GM12892 (cell line): Measurements from ENCODE around the gene KANSL3.
A peak's percentile ranks its signal among the peaks of the same experiment; 100 is the strongest.

ENCODE experiments used
- POLR2A ChIP-seq: IDR thresholded peaks from 2 replicates; pipeline ENCODE4 v1.6.1; 2011; ENCODE audit warnings: low read depth, low read length, control low read depth
- POLR2AphosphoS5 ChIP-seq: IDR thresholded peaks from 2 replicates; pipeline ENCODE4 v1.6.1; 2011; ENCODE audit warnings: low read depth, low read length, control low read depth
- TAF1 ChIP-seq: IDR thresholded peaks from 2 replicates; pipeline ENCODE4 v1.6.1; 2011; ENCODE audit warnings: low read depth, mild to moderate bottlenecking, control low read depth, low read length, borderline replicate concordance

- TF ChIP-seq POLR2A = no peak; the same call in 1 of the 2 replicates
- no peak for TF ChIP-seq TAF1
- TF ChIP-seq POLR2AphosphoS5 = peak; percentile 4; the same call in 1 of the 2 replicates
Observed at GRCh38 chr2:96553176-96553956, 84.7 kb downstream of the KANSL3 start.
